HCT116 (cell line): ENCODE results near the gene MAML3.

Experiments used
- ATF3 ChIP-seq: IDR thresholded peaks from 2 replicates; pipeline ENCODE4 v1.6.1; 2012
- CEBPB ChIP-seq: IDR thresholded peaks from 2 replicates; pipeline ENCODE4 v1.6.1; 2012; ENCODE audit warnings: low read depth
- EZH2 ChIP-seq: fragments of 200-600 bp; sonication (generic); IDR thresholded peaks from 2 replicates; pipeline ENCODE4 v1.6.1; 2017; ENCODE audit warnings: antibody characterized with exemption, mixed run types
- EZH2phosphoT487 ChIP-seq: fragments of 200-600 bp; IDR thresholded peaks from 2 replicates; pipeline ENCODE4 v1.6.1; 2018; ENCODE audit warnings: antibody characterized with exemption, borderline replicate concordance
- POLR2A ChIP-seq: IDR thresholded peaks from 2 replicates; pipeline ENCODE4 v1.7.0; 2011; ENCODE audit warnings: borderline replicate concordance; ENCODE audit not compliant: insufficient read depth, insufficient read length; ENCODE audit errors: extremely low read depth
- POLR2AphosphoS5 ChIP-seq: IDR thresholded peaks from 2 replicates; pipeline ENCODE4 v1.6.1; 2011; ENCODE audit warnings: mild to moderate bottlenecking, low read depth, low read length, moderate library complexity
- REST ChIP-seq: IDR thresholded peaks from 2 replicates; pipeline ENCODE4 v1.6.1; 2012; ENCODE audit warnings: low read depth
- SIN3A ChIP-seq: IDR thresholded peaks from 2 replicates; pipeline ENCODE4 v1.6.1; 2012; ENCODE audit warnings: low read depth
- SP1 ChIP-seq: IDR thresholded peaks from 2 replicates; pipeline ENCODE4 v1.6.1; 2012; ENCODE audit warnings: low read depth
- TCF7L2 ChIP-seq: IDR thresholded peaks from 2 replicates; pipeline ENCODE4 v1.7.0; 2011; ENCODE audit warnings: borderline replicate concordance, inconsistent platforms; ENCODE audit not compliant: insufficient read depth, insufficient read length; ENCODE audit errors: extremely low read depth
- YY1 ChIP-seq: IDR thresholded peaks from 2 replicates; pipeline ENCODE4 v1.6.1; 2011; ENCODE audit warnings: low read length, low read depth, moderate library complexity, mild to moderate bottlenecking; ENCODE audit not compliant: insufficient replicate concordance; ENCODE audit errors: extremely low read depth
- TF ChIP-seq, protein P1 (sequence below), 3 experiments: fragments of 200-600 bp in 1 of 3; sonication (generic) in 1 of 3; IDR thresholded peaks in 2 of 3; conservative IDR thresholded peaks in 1 of 3; 2 replicates each; pipeline ENCODE4 v1.5.1; 2012 to 2017; ENCODE audit warnings: low read depth in 2 of 3, low read length in 2 of 3, antibody characterized with exemption in 1 of 3, borderline replicate concordance in 1 of 3, control low read depth in 1 of 3, mild to moderate bottlenecking in 1 of 3, mixed read lengths in 1 of 3, mixed run types in 1 of 3, moderate library complexity in 1 of 3; ENCODE audit not compliant: insufficient read depth in 1 of 3
- TF ChIP-seq, protein P2 (sequence below): IDR thresholded peaks from 2 replicates; pipeline ENCODE4 v1.6.1; 2012

DNA sequence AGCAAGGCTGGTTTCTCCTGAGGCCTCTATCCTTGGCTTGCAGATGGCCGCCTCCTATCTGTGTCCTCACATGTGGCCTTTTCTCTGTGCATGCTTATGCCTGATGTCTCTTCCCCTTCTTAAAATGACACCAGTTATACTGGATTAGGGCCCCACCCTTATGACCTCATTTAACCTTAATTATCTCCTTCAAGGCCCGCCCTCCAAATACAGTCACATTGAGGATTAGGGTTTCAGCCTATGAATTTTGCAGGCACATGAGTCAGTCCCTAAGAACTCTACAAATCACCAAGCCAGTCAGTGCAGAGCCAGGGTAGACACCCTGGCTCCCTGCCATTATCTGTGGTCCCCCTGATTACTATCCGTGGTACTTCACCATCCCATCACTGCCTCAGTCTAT lies 51.6 kb downstream of the MAML3 start:
- no peak for TF ChIP-seq ATF3
- TF ChIP-seq POLR2A: no peak
- TF ChIP-seq, protein P1, sequence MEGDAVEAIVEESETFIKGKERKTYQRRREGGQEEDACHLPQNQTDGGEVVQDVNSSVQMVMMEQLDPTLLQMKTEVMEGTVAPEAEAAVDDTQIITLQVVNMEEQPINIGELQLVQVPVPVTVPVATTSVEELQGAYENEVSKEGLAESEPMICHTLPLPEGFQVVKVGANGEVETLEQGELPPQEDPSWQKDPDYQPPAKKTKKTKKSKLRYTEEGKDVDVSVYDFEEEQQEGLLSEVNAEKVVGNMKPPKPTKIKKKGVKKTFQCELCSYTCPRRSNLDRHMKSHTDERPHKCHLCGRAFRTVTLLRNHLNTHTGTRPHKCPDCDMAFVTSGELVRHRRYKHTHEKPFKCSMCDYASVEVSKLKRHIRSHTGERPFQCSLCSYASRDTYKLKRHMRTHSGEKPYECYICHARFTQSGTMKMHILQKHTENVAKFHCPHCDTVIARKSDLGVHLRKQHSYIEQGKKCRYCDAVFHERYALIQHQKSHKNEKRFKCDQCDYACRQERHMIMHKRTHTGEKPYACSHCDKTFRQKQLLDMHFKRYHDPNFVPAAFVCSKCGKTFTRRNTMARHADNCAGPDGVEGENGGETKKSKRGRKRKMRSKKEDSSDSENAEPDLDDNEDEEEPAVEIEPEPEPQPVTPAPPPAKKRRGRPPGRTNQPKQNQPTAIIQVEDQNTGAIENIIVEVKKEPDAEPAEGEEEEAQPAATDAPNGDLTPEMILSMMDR (IDR thresholded peaks at IDR 0.05 in 2 of 3, conservative IDR thresholded peaks at IDR 0.05 in 1 of 3; ENCODE audit: borderline replicate concordance in 1 of 3, insufficient read depth in 1 of 3, low read depth in 2 of 3, low read length in 2 of 3): no peak
- TF ChIP-seq CEBPB: no peak
- TF ChIP-seq, protein P2, sequence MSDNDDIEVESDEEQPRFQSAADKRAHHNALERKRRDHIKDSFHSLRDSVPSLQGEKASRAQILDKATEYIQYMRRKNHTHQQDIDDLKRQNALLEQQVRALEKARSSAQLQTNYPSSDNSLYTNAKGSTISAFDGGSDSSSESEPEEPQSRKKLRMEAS: no peak
- TF ChIP-seq EZH2phosphoT487: no peak
- TF ChIP-seq REST: no peak
- TF ChIP-seq SP1: no peak
- no peak for TF ChIP-seq POLR2AphosphoS5
- TF ChIP-seq SIN3A: no peak
- TF ChIP-seq TCF7L2: no peak
- no peak for TF ChIP-seq YY1
- TF ChIP-seq EZH2: no peak
